Stimulated activated CD8-positive, alpha-beta memory T cell treated with anti-CD3 and anti-CD28 coated beads, Interleukin-2, amount 100 ng/mL, for 48 hours (primary cell): ENCODE results near the gene TNFRSF18.
A peak's percentile ranks its signal among the peaks of the same experiment; 100 is the strongest.

Experiments used
- DNase-seq, 2 donors: peaks; one replicate each; pipeline ENCODE4 v3.0.0-alpha.2; 2020; ENCODE audit warnings: low read depth in 2 of 2

TNFRSF18 gene

DNA sequence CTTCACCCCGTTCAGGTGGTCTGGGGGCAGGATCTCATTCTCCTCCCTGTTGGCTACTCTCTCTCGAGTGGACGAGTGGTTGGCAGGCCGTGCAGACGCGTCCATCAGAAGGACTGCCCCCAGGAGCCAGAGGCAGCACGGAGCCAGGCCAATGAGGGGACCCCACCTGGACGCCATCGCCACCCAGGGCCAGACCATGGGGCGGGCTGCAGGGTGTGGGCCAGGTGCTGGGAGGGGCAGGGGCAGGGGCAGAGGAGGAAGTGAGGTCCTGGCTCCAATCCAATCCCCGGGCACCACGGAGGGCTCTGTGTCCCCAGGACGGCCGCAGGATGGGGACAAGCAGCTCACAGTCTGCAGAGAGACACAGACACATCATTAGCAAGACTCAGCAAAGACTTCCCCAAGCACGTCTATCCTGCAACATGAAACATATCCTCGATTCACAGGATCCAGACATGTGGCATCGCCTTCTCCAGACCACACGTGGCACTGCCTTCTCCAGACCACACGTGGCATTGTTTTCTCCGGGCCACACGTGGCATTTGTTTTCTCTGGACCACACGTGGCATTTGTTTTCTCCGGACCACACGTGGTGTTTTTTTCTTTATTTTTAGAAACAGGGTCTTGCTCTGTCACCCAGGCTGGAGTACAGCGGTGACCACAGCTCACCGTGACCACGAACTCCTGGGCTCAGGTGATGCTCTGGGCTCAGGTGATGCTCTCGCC is 22.4 kb upstream of the TNFRSF18 start:
- DNase-seq: no peak

DNA sequence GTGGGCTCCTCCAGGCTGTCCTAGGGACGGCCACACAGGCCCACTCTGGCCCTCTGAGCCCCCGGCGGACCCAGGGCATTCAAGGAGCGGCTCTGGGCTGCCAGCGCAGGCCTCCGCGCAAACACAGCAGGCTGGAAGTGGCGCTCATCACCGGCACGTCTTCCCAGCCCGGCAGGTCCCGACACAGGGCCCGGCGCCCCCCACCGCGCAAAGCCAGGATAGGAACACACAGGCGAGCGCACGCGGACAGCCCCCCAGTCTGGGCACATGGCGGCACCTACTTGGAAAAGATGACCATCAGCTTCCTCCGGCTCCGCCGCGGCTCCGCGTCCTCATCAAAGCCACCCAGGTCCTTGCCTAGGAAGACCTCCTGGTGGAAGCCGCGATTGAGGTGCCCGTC is 21.8 kb upstream of the TNFRSF18 start:
- no peak for DNase-seq

DNA sequence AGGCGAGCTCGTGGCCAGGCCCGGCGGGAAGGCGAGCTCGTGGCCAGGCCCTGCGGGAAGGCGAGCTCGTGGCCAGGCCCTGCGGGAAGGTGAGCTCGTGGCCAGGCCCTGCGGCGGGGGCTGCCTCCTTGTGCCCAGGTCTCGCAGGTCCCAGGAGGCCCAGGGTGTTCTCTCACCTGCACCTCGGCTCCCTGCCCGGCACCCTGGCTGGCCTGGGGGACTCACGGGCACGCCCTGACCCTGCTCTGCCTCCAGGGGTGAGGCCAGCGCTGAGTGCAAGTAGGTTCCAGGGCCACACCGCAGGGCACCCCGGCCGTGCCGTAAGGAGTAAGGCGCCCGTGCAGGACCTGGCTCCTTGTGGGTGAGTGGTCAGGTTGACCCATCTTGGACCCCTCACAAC is 21.0 kb upstream of the TNFRSF18 start:
- DNase-seq: no peak

DNA sequence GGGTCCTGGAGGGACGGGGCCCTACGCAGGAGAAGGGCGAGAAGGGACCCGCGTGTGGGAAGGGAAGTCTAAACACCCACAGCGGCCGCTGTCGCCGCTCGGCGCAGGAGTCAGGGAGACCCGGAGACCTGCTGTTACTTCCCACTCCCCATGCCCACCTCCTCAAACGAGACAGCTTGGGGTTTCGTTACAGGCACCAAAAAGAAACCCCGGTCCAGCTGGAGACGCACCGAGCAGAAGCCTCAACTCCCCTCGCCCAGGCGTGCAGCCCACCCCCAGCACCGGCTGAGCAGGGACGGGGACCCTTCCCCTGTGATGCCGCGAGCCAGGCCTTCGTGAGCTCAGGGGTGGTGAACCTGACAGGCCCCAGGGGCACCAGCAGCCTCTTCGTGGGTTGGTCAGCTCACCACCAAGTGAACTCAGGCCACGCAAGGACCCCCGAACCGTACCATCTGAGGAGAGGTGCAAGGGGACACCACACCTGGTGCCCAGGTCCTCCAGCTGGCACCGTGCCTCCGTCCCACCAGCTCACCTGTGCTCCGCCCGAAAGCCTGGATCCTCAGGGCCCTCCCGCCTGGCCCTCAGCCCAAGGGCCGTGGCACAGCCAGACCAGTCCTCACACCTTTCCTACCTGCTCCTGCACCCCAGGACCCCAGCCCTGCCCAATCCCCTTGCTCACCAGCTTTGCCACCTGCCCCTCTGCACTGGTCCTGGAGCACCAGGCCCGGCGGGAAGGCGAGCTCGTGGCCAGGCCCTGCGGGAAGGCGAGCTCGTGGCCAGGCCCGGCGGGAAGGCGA is 20.4 kb upstream of the TNFRSF18 start:
- DNase-seq: no peak

DNA sequence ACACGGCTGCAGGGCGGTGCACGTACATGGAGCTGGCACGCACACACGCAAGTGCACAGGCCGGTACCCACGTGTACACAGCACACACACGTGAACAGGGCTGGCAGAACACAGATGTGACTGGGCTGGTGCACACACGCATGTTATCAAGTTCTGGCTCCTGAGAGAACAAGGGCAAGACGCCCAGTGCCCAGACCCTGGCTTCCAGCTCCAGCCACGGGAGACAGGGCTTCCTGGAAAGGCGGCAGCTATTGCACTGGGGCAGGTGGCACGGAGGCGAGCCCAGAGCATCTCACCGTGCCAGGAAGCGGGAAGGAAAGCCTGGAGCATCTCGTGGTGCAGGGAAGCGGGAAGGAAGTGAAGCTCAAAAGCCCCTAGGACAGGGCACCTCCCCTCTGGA is 19.5 kb upstream of the TNFRSF18 start:
- DNase-seq: no peak

DNA sequence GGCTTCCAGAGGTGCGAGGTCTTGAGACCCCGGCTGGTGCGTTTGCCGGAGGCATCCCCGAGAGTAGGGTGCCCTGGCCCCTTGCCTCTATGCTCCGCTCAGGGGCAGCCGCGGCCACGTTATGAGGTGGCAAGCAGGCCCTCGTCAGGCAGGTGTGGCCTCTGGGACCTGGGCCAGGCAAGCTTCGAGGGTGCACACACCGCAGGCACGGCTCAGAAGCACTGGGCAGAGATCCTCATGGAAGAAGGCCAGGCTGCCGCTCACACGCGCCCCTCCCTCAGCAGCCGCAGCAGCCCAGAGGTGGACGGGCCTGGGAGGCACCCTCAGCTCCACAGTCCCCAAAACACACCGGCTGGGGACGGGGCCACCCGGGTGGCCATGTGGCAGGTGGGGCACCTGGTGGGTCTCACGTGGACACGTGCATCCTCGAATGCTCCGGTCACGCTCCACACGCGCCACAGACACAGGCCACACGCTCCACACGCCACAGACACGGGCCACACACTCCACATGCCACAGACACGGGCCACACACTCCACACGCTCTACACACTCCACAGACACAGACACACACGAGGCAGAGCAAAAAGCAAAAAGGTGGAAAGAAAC is 18.9 kb upstream of the TNFRSF18 start:
- DNase-seq: no peak

- DNase-seq: no peak
Measured at GRCh38 chr1:1223891-1224290, 17.5 kb upstream of the TNFRSF18 start.

DNA sequence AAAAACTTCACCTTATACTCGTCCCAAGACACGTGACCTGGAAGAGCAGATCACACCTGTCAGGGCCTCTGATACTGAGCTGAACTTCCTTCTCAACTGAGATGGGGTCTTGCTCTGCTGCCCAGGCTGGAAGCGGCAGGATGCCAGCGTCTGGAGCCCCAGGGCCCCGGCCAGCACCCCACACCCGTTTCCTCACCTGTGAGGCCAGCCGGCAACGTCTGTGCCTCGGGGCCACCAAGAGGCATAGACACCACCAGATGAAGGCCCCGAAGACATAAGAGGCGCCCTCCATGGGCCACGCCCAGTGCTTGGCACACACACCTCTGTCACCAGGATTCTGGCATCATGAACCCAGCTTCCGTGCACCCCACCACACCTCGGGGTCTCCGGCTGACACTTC is 16.9 kb upstream of the TNFRSF18 start:
- no peak for DNase-seq

DNA sequence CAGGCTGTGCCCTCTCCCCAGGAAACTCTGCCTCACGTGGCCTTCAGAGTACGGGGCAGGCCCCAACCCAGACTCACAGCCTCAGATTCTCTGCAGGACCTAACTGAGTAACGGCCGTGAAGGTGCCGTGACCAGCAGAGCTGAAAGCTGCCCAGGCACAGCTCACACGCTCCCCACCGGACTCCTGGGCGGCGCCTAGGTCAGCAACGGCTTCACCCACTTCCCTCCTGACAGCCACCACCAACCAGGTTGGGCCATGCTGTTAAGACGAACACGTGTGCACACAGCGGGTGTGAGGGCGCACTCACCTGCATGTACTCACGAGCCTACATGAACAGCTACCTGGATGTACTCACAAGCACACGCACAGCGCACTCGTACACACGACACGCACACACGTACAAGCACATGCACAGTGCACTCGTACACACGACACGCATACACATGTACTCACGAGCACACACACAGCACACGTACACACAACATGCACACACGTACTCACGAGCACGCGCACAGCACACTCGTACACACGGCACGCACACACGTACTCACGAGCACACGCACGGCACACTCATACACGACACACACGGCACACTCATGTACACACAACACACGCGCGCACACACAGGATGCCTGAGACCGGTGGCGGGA is 16.3 kb upstream of the TNFRSF18 start:
- no peak for DNase-seq

- no peak for DNase-seq
Measured at GRCh38 chr1:1221887-1222574, 15.6 kb upstream of the TNFRSF18 start.

DNA sequence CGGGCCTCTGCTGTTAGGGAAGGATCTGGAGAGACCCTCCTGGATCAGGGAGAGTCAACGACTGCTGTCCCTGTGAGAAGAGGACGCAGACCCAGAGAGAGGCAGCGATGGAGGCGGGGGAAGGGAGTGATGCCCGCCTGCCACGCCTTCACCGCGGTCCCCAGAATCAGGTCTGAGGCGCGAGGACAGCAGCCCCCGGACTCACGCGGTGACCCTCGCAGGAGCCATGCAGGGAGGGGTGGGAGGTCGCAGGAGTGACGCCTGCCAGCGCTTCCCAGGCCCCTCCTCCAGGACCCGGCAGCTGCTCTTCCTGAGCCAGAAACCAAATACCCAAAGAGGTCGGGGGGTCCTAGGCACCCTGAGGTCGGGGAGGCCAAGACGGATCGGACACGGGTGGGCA is 13.8 kb upstream of the TNFRSF18 start:
- DNase-seq: no peak

GRCh38 chr1:1219341-1219740 is 12.9 kb upstream of the TNFRSF18 start:
- peak in 1 of 2 donors; percentile 34 for DNase-seq

GRCh38 chr1:1218524-1219200 is 12.3 kb upstream of the TNFRSF18 start:
- DNase-seq: no peak

- peak in 1 of 2 donors; percentile 39 for DNase-seq
Measured at GRCh38 chr1:1217621-1218523, 11.5 kb upstream of the TNFRSF18 start.

GRCh38 chr1:1216770-1217620 is 10.6 kb upstream of the TNFRSF18 start:
- DNase-seq: peak in 1 of 2 donors; percentile 29

GRCh38 chr1:1215881-1216605 is 9.7 kb upstream of the TNFRSF18 start:
- DNase-seq: no peak

GRCh38 chr1:1215080-1215676 is 8.8 kb upstream of the TNFRSF18 start:
- no peak for DNase-seq
